Measurements from ENCODE around the gene P2RX2. TPM values are rescaled to one million over a fixed set of nuclear protein-coding genes. Genes with fewer than 3 reads are reported as not detected.

The P2RX2 gene
- total RNA-seq: 1 to 10 TPM; 2.2 to 2.7 TPM
- 3.0 TPM for polyA plus RNA-seq (ENCODE audit: insufficient read depth, low read depth, low replicate concordance)
- long read RNA-seq, donor 1: 0 reads
- long read RNA-seq, donor 2: 0 reads

DNA sequence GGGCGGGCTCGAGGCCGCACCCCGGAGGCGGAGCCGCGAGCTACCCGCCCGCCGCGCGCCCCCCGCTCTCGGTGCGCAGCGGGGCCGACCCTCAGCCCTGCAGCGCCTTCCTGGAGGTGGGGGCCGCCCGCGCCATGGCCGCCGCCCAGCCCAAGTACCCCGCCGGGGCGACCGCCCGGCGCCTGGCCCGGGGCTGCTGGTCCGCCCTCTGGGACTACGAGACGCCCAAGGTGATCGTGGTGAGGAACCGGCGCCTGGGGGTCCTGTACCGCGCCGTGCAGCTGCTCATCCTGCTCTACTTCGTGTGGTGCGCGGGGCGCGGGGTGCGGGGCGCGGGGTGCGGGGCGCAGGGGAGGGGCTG, at the start of gene P2RX2:
Gene P2RX2 (plus strand): TSS at position 94 of the 361 bp plus-strand sequence. CDS start 41 bp downstream, at position 135.
- Histone ChIP-seq H3K27ac (no peak within 1 kb of the TSS), H3K4me1 (peaks cover 10% of the 10 kb centered on the region), H3K9me3 (no peaks in the 10 kb centered on the region), H3K36me3 (ENCODE audit: low read depth, missing control alignments) (no peaks in the 10 kb centered on the region), H3K27me3 (no peaks in the 10 kb centered on the region), H3K4me3 (no peak within 1 kb of the TSS)
- intact Hi-C loops (cut with DNase I; ENCODE audit: low total_unique reads): no loop called here
- TF ChIP-seq CTCF (IDR thresholded peaks at IDR 0.05): no peak
- TF ChIP-seq POLR2A (IDR thresholded peaks at IDR 0.05): no peak
- no peak for DNase-seq
- 2 to 3% methylated on average over 8 to 39 of the region's 49 CpGs for WGBS, 2 donors

DNA sequence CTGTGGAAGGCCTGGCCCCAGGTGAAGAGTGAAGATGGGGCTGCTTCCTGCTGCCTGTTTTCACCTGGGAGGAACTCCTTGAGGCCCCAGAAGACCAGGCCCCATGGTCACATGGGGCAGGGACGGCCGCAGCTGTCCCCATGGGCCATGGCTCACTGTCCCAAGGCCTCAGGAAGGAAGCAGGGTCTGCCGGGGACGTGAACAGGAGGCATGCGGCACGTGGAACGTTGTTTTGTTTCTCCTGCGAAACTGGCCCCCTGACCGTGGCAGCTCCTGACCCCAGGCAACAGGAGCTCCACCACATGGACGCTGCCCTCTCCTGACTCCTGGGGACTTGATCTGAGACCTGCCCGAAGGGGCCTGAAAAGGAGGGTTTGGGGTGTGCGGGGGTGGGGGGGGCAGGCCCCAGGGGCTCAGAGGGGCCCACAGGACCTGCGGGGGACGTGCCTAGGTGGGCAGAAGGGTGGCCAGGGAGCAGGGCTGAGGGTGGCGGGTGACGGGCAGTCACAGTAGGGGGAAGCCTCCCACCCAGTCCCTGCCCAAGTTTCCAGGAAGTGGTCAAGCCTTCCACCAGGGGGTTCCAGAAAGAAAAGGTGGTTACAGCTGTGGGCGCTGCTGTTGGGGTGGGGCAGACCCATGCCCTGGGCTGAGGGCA, 49.6 kb upstream of the P2RX2 start:
- Histone ChIP-seq H3K4me3 (no peak overlapping the region), H3K4me1 (peaks cover 7% of the 10 kb centered on the region), H3K36me3 (ENCODE audit: low read depth, missing control alignments) (no peaks in the 10 kb centered on the region), H3K9me3 (no peaks in the 10 kb centered on the region), H3K27ac (no peak overlapping the region), H3K27me3 (no peaks in the 10 kb centered on the region)
- TF ChIP-seq POLR2A (IDR thresholded peaks at IDR 0.05): no peak
- no peak for TF ChIP-seq CTCF (IDR thresholded peaks at IDR 0.05)
- intact Hi-C loops (cut with DNase I; ENCODE audit: low total_unique reads): no loop called here
- no peak for DNase-seq
- WGBS, 2 donors: 90 to 94% methylated on average over 12 to 17 of the region's 17 CpGs

DNA sequence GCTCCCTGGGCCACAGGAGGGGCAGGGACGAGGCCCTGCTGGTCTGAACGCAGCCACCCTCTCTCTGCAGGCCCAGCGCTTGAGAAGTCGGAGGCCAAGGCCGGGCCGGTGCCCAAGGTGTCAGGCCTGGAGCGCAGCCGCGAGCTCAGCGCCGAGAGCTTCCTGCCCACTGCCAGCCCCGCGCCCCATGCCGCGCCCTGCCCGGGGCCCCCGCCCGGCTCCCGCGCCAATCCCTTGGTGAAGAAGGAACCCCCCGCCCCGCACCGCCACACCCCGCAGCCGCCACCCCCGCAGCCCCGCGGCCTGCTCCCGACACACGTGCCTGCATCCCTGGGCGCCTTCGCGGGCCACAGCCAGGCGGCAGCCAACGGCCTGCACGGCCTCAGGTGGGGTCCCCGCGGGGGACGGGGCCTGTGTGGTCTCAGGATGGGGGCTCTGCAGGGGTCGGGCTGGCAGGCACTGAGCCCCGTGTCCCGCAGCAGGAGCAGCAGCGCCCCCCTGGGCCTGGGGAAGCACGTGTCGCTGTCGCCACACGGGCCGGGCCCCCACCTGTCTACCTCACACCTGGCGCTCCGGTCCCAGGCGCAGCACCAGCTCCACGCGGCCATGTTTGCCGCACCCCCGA, 48.6 kb upstream of the P2RX2 start:
- H3K4me3 ChIP-seq: no peak overlapping the region
- H3K27me3 ChIP-seq: no peaks in the 10 kb centered on the region
- H3K36me3 ChIP-seq (ENCODE audit: low read depth, missing control alignments): no peaks in the 10 kb centered on the region
- no peak for DNase-seq
- WGBS, 2 donors: 96 to 97% methylated on average over 33 to 48 of the region's 55 CpGs
- peaks cover 7% of the 10 kb centered on the region for H3K4me1 ChIP-seq
- TF ChIP-seq CTCF (IDR thresholded peaks at IDR 0.05): no peak
- no peak for TF ChIP-seq POLR2A (IDR thresholded peaks at IDR 0.05)
- no peaks in the 10 kb centered on the region for H3K9me3 ChIP-seq
- intact Hi-C loops (cut with DNase I; ENCODE audit: low total_unique reads): no loop called here
- H3K27ac ChIP-seq: no peak overlapping the region

GRCh38 chr12:132570635-132571034, 47.9 kb upstream of the P2RX2 start:
- TF ChIP-seq POLR2A (IDR thresholded peaks at IDR 0.05) (no peak), CTCF (IDR thresholded peaks at IDR 0.05) (no peak)
- WGBS, 2 donors: 80 to 92% methylated on average over 1 to 14 of the region's 26 CpGs
- Histone ChIP-seq H3K4me1 (peaks cover 7% of the 10 kb centered on the region), H3K36me3 (ENCODE audit: low read depth, missing control alignments) (no peaks in the 10 kb centered on the region), H3K27ac (no peak overlapping the region), H3K27me3 (no peaks in the 10 kb centered on the region), H3K9me3 (no peaks in the 10 kb centered on the region), H3K4me3 (no peak overlapping the region)
- intact Hi-C loops (cut with DNase I; ENCODE audit: low total_unique reads): no loop called here
- no peak for DNase-seq
